Measurements from ENCODE around the gene MISP.

DNA sequence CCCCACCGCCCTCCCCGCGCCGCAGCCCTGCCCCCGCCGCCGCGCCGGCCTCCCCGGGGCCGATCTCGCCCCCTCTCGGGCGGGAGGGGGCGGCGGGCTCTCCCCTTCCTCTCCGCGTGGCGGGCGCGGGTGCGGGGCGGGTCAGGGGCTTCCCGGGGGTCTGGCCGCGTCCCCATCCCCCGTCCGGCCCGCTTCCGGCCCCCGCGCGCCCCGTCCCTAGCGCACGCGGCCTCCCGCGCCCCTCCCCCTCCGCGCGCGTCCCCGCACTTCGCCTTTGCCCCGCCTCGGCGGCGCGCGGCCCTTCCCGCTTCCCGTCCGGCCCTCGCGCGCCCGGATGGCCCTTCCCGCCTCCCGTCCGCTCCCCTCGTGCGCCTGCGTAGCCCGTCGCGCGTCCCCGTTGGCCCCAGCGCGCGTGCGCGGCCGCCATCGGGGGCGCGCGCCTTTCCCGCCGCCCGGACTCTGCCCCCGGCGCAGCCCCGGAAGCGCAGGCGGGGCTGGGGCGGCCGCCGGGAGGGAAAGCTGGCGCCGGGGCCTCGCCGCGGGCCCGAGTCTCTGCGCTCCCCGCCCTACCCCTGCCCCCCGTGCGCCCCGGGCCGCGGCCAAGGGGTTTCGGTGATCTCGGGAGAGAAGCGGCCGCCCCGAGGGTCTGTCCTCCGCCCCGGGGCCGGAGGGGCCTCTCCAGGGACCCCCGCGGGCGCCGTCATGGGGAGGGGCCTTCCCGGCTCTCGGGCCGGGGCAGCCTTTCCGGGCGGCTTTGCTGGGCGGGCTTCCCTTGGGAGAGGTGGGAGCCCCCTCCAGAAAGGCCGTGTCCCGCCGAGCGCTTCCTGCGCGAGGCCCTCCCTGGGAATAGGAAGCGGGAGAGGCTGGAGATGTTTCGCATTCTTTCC lies 46.9 kb downstream of the MISP start:
- TF ChIP-seq, protein P1, sequence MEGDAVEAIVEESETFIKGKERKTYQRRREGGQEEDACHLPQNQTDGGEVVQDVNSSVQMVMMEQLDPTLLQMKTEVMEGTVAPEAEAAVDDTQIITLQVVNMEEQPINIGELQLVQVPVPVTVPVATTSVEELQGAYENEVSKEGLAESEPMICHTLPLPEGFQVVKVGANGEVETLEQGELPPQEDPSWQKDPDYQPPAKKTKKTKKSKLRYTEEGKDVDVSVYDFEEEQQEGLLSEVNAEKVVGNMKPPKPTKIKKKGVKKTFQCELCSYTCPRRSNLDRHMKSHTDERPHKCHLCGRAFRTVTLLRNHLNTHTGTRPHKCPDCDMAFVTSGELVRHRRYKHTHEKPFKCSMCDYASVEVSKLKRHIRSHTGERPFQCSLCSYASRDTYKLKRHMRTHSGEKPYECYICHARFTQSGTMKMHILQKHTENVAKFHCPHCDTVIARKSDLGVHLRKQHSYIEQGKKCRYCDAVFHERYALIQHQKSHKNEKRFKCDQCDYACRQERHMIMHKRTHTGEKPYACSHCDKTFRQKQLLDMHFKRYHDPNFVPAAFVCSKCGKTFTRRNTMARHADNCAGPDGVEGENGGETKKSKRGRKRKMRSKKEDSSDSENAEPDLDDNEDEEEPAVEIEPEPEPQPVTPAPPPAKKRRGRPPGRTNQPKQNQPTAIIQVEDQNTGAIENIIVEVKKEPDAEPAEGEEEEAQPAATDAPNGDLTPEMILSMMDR (IDR thresholded peaks at IDR 0.05; ENCODE audit: borderline replicate concordance, extremely low read depth, low read length, poor library complexity, severe bottlenecking), result no peak
- TF ChIP-seq EZH2 (IDR thresholded peaks at IDR 0.05; ENCODE audit: borderline replicate concordance, low read depth, low read length, severe bottlenecking), result no peak

Measured in DND-41 (cell line).